Measurements from ENCODE around the gene PRR33.
A peak's percentile ranks its signal among the peaks of the same experiment; 100 is the strongest.
"Not testable (repeated sequence)": the region's sequence is repeated elsewhere in the genome, so short reads cannot be mapped to it uniquely, and the experiment has no call there.

PRR33 gene

GRCh38 chr11:1888347-1888753 is 3.3 kb downstream of the PRR33 start:
- no peak for DNase-seq

- DNase-seq: no peak
These were observed 4.0 kb downstream of the PRR33 start for GRCh38 chr11:1887451-1888346.

- not testable (repeated sequence) for DNase-seq
These were observed 5.1 kb downstream of the PRR33 start for GRCh38 chr11:1886551-1886950.

GRCh38 chr11:1884303-1884700 is 7.4 kb downstream of the PRR33 start:
- no peak for DNase-seq

GRCh38 chr11:1883346-1884302 is 8.1 kb downstream of the PRR33 start:
- no peak for DNase-seq

- peak; percentile 35 for DNase-seq
These were observed 9.1 kb downstream of the PRR33 start for GRCh38 chr11:1882265-1883238.

- DNase-seq: no peak
These were observed 10.0 kb downstream of the PRR33 start for GRCh38 chr11:1881442-1882264.

DNA sequence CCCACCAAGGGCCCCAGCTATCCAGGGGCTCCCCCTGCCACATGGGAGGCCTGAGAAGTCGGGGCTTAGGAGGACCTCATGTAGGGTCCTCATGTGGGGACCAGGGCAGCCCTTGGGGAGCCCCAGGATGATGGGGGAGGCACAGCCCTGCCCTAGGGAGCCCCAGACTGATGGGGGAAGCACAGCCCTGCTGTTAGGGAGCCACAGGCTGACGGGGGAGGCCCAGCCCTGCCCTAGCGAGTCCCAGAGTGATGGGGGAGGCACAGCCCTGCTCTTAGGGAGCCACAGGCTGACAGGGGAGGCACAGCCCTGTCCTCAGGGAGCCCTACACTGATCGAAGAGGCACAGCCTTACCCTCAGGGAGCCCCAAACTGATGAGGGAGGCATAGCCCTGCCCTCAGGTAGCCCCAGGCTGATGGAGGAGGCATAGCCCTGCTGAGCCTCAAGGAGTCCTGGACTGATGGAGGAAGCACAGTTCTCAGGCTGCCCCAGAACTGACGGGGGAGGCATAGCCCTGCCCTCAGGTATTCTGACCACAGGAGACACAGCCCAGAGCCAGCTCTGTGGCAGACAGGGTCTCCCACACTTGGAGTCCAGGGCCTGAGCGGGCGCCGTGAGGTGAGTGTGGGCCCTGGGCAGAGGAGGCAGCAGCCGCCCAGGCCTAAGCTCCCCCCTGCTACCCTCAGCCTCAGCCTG is 10.8 kb downstream of the PRR33 start:
- DNase-seq: no peak

DNA sequence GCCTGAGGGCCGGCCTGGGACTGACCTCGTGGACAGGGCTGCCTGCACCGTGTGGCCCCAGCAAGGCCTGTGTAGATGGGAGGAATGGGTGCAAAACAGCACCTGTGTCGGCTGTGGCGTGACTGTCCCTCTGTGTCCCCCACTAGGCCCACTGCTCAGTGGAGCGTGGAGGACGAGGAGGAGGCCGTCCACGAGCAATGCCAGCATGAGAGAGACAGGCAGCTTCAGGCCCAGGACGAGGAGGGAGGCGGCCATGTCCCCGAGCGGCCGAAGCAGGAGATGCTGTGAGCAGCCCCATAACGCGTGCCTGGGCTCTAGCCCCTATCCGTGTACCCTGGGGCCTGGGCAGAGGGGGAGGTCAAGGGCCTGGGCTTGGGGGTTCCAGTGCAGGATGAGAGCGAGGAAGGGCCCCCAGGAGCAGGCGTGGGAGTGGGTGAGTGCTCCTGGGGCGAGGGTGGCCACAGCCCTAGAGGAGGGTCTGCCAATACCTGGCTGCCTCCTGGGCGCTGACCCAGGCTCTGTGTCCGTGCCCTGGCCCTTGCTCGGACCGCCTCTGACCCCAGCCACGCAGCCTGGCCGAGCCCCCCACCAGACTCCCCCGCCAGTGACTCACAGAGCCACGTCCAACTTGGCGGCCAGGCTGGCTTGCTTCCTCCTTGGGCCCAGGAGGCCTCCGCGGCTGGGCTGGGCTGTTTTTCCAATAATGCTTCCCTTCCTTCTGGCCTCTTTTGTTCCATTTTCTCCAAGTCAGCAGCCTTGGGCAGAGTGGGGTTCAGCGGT is 11.6 kb downstream of the PRR33 start:
- no peak for DNase-seq

GRCh38 chr11:1879342-1879940 is 12.3 kb downstream of the PRR33 start:
- no peak for DNase-seq

DNA sequence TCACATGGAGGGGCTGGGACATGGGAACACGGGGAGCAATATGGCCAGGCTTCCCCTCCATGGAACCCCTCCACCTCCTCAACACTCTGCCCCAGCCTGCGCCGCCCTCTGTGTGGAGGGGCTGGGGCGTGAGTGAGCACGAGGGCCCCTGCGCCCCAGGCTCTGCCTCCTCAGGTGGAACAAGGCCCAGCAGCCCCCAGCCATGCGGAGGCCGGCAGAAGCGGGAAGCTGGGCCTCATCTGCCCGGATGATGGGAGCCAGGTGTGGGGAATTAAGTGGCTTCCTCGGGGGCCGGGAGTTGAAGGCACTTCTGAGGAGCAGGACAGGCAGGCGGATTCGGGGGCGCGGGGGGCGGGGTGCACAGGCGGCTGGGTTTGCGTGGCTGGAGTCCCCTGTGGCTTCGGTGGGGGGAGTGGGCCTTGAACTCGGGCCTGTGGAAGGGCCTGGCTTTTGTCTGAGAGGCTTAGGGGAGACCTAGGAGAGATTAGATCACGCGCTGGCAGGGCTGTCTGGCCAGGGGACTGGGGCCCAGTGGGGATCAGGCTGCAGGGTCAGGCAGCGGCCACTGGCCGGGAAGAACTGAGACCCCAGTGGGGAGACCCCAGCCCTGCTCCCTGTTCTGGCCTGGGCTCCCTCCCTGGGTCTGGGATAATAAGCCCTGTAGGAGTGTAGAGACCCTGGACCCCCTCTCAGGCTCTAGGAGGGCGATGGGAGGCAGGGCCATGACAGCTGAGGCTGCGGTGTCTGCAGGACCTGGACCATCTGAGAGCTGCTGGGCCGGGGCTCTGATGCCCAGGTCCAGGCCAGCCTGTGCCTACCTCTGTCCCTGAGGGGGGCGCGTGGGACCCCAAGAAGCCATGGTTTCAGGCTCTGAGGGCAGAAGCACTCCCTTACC is 13.3 kb downstream of the PRR33 start:
- DNase-seq: no peak

GRCh38 chr11:1877211-1878136 is 14.2 kb downstream of the PRR33 start:
- no peak for DNase-seq

DNA sequence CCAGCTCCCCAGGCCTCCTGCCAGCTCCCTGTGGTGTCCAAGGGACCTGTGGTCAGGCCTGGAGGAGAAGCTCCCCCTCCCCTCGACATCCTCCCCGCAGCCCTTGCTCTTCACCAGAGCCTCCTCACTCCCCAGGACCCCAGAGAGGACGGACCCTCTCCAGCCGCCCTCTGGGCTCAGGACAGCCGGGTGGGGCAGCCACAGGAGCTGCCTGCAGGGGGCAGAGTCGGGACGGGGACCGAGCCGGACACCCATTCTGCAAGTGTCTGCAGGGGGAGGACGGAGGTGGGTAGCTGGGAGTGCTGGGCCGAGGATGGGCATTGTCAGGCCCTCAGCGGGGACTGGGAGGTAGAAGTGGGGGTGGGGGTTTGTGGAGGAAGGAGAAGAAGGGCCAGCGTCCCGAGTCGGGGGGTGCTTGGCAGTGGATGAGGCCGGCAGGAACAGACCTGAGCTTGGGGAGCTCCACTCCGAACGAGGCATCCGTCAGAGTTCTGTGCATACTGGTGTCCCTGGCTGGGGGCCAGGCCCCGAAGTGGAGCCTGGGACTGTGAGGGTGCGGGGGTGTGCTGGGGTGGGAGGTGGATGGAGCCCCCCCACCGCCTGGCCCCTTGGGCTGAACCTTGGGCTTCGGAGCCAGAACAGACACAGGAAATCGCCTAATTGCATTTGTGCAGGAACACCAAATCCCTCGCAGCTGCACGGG is 15.2 kb downstream of the PRR33 start:
- no peak for DNase-seq

GRCh38 chr11:1875851-1876301 is 15.8 kb downstream of the PRR33 start:
- not testable (repeated sequence) for DNase-seq

DNA sequence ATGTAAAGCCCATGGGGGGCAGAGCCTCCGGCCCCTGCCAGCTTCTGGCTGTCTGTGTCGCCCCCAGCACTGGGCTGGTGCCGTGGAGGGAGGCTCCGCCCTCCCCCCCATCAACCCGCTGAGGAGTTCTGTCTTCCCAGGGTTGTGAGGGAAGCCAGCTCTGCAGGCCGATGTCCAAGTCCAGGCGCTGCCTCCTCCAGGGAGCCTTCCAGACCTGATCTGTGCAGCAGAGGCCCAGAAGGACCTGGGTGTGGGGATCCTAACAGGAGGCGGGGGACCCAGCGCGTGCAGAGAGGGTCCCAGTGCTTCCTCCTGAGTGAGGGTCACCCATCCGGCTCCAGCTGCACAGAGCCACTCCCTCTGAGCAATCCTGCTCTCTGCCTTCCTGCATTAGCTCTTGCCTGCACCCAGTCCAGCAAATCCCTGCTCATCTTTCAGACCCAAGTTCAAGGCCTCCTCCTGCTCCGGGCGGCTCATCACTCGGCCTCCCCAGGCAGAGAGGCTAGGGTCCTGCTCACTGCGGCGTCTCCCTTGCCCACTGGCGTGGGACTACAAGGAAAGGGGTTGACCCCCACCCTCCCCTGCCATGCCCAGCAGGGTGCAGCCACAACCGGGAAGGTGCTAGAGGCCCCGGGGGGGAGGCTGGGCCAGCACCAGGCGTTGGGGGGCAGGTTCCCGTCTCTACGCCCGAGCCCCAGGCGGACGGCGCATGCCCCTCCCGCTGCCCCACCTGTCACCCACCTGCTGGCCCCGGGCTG is 16.4 kb downstream of the PRR33 start:
- DNase-seq: no peak

Data from NCI-H2029 (cell line).